Ecto neural progenitor cell (in vitro differentiated cells): ENCODE data around the gene GLI3.

Experiments used
- DNase-seq: peaks from one replicate; pipeline ENCODE4 v3.0.0-alpha.2; 2018; ENCODE audit warnings: low spot score

The GLI3 gene

DNA sequence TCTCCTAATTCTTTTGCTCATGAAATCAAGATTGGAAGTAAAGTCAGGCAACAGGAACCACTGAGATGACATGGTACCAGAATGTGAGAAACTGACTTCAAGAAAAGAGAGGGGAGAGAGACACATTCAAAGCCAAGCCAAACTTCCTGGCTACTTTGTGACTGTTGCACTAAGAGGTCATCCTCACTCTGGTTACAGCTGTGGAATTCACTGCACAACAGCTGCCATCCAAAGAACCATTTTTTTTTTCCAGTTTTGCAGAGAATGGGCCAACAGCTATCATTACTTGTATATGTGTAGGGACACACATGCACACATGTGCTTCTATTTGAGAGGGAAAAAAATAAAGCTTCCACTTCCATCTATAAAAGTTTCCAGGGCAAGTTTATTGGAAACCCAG is 203.5 kb downstream of the GLI3 start:
- DNase-seq: no peak

DNA sequence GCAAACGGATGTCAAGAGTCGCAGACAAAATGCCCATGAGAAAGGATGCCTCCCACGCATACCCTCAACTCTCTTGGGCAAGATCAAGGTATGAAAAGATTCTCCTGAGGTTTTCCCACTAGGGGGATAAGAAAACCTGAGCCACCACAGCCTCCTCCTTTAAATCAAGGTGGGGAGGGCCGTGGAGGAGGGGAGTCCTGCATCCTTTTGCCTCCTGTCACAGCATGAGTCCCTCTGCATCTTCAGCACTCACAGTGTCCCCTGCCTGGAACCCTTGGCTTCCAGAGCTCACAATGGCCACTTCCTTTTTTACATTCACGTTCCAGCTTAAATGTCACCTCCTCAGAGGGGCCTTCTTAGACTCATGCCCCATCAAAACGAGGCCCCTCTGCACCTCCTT is 207.6 kb downstream of the GLI3 start:
- DNase-seq: no peak

DNA sequence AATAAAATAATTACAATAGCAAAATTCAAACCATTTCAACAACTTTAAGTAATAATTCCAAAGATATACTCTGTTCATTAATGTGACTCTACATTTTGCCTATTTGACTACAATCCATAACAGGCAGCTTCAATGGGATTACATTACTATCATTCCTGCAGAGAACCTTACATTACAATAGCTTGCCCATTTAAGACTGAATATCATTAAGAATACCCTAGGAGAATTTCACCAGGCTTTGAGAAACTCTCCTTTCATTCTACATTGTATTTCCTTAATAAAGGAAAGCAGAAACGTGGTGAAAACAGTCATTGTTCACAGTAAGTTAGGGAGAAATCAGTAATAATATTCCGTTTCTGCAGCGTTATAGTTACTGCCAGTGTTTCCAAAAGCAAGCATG is 209.5 kb downstream of the GLI3 start:
- no peak for DNase-seq

DNA sequence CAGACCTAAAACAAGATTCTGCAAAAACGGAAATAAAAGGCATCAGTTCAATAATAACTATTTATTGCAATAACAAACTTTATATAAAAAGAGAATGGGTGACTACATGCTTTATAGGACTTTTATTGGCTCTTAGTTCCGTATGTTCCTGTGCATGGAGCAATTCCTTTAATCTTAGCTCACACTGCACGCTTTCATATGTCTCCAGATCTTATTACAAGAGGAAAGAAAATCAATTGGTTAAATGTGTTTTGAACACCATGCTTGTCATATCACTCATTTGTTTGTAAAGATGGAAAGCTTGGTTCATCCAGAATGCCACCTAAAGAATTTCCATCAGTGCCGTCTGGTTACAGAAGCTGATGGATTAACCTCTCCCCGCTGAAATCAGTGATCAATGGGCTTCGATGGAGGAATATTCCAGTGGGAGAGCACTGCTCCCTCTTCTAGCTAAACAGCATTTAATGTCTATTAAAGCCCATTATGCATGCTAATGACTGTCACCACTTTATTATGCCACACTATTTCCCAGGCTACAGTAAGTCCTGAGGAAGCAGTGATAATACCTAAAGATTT is 210.3 kb downstream of the GLI3 start:
- DNase-seq: no peak

DNA sequence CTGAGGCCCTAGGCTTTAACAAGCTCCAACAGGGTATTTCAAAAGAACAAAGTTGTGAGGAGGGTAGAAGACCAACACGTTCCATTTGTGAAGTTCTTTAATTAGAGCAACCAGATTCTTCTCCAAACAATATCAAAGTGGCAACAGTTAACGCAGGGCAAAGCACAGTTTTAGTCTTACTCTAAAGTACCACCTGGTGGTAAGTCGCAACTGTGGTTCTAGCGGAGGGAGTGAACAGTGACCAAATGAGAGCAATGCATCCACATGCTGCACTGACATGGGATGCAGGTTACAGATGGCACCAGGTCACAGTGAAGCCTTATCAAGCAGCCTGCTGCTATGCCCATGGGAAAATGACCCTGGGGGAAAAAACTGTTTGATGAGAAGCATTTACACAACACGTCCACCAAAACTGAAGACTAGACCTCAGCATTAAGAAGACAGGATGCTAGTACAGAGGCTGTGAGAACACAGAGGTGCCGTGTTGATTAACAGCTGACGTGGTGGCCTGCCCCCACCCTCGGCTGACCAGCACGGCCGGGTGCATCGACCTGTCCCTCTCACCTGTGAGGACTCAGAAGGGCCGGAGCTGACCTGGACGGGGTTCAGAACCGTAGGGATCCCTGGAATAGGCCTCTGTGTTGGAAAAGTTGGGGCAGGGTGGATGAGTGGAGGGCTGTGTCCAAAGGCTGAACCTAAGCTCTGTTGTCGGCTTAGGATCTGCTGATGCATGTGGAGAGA is 211.2 kb downstream of the GLI3 start:
- no peak for DNase-seq

DNA sequence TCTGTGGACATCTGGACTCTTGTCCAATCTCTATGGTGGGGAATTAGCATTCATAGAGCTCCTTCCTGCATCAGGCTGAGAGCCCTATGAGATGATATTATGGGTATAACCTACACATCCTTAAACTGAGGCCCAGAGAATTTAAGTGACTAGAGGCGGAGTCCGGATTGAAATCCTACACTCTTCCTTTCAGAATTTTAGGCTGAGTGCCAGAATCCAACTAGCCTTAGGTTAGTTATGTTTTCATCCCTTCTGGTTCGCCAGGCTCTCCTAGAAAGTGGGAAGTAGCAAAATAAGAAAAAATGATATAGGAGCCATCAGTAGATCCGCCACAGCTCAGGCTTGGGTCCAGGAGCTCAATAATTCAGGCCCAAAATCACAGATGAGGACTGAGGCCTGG is 212.5 kb downstream of the GLI3 start:
- DNase-seq: no peak

- DNase-seq: no peak
Observed at GRCh38 chr7:42023262-42023661, 213.7 kb downstream of the GLI3 start.

DNA sequence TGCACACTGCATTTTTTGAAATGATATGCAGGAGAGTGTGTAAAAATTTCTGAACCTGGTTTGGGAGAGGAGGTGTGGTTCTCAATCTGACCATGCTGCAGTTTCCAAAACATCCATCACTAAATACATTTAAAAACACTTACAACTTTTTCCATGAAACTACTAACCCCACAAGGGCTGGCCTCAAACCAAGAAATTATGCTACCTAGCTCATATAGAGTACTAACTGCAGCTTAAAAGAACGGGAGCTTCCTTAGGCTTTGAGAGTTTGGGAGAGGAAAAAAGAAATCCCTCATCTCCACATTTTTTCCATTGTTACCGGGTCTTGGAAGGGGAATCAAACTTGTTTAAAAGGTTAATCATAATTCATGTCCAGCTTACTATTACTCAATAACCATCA is 214.2 kb downstream of the GLI3 start:
- DNase-seq: no peak

DNA sequence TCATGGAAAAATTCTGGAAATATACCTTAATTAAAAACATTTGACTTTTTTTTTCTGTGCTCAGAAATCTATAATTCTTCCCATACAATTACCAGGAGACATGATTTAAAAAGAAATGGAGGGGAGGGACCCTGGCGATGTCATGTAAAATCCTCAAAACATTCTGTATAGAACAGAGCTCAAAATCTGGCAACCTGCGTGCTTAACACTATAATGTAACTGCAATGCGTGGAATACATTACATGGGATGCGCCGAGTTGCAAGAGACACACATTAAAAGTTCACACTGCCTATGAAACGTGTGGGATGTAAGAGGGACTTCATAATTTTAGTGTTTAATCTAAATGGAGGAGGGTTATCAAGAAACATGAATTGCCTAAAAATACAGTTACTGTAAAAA is 215.0 kb downstream of the GLI3 start:
- no peak for DNase-seq

DNA sequence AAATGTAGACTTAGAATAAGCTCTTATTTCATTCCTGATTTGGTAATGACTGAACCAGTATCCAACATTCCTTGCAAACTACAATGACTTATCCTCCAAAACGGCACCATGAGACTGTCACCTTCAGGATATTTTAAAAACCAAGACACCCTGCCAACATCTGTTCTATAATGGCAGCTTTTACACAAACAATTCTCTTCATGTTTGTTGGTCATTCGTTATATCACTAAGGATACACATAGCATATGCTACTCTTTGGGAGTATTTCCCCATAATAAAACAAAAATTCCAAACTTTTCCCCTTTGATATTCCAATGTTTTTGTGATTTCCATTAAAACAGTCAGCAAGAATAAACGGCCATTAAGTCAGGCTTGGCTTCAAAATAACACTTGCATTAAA is 215.4 kb downstream of the GLI3 start:
- no peak for DNase-seq

DNA sequence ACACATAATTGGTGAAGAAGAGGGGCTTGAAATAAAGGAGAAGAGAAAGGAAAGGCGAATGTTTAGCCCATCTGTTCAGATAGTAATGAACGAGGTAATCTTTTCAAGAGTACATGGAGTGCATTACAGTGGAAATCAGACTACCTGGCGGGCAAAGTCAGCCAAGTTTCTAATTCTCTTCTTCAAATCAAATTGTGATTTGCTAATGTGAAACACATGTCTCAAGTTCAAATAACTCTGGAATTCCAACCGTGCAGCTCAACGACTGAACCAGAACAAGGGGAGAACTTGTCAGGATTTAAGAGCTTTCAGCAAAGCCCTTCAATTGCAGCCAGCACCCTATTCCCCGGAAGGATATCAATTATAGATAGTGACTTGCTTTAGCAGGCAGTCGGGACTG is 216.9 kb downstream of the GLI3 start:
- DNase-seq: no peak

DNA sequence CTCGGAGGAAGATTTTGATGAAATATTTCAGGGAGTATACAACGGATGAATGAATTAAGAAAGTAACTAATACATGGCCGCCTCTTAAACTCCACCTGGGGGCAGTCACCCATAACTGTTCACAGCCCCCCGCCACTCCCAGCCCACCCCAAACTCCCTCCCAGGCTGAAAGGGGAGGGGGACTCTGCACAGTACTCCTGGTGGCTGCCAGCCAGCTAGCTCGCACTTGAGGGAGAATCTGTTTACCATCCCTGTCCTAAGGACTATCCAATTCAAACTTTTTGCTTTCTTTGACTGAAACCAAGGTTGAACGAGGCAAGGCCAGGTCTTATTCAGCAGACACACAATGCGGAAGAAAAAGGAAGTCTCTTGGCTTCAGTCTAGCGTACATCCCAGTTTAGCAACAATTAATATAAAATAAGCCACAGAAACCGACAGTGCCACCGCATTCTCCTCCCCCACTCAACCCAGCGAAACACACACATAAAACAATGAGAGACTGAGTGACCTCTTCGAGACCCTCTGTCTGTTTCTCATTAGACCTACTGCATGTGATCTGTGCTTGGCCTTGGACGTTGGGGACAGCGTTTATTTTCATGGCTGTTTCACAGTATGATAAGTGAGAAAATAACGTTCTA is 219.5 kb downstream of the GLI3 start:
- DNase-seq: no peak

DNA sequence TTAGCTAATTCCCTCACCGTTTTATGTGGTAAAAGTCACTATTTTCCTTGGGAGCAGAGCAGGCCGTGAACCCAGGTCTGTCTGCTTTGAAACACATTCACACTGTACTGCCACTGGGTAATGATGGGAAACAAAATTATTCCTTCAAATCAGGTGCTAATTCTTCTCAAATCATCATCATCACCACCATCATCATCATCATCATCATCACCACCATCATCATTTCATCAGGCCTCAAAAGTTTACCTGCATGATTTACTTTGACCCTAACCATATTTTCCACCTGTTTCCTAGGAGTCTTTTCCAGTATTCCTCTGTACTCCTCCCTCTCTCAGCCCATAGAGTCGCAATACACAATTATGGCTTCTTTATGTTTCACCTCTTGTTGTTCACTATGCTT is 220.5 kb downstream of the GLI3 start:
- DNase-seq: no peak

DNA sequence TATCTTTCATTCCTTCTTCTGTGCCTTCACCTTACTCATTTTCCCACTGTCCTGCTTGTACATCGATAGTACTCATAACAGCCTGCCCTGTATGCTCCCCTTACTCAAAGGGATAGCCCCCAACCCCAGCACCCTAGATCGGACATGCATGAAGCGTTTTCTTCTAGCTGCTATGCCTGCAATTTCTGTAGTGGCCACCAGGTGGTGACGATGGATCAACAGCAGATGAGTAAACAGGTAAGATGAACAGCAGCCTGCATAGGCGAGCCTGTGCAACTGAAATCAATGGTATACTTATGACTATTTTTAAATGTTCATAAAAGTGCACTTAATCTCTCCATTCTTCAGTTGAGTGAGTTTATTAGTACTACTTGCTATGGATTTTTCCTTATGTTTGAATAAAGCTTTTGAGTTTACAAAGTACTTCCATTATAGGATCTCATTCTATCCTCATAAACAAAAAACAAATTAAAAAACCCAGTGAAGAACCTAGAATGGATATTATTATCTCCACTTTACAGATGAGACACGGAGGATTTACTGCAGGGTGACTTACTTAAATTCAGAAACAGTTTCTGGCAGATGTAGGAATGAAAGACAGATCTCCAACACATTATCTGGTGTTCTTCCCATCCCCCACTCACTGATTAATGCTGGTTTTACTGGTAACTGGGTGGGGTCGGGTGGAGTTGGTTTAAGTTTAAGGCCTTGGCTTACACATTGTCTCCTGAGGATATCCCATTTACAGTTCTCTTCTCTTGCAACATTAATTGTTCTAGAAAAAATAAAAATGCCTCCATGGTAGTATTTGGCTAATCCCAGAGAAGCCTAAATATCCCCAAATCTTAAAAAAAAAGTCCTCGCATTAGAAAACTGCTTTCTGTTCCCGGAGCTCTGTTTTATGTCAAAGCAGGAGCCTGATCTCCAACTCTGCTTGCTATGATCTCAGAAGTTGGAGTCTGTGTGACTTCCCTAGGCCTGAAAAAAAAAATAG is 222.1 kb downstream of the GLI3 start:
- peak; percentile 61 for DNase-seq

- no peak for DNase-seq
Observed at GRCh38 chr7:42012786-42013360, 224.1 kb downstream of the GLI3 start.

- DNase-seq: no peak
Observed at GRCh38 chr7:42012313-42012712, 224.7 kb downstream of the GLI3 start.

DNA sequence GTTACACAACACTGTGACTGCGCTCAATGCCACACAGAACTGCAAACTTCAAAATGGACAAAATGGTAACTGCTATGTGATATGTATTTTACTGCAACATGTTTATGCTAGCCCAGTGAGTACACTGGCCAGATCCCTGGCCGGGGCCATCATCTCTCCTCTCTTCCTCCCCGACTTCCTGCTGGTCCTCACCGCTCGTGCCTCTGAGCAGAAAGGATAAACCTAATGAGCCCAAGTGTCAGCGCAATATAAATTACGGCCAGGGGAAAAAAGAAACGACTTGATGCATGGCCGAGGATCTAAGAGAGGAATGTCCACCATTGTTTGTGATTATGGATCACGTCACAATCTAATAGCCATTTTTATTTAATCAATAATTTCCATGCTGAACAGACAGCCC is 225.2 kb downstream of the GLI3 start:
- DNase-seq: no peak

DNA sequence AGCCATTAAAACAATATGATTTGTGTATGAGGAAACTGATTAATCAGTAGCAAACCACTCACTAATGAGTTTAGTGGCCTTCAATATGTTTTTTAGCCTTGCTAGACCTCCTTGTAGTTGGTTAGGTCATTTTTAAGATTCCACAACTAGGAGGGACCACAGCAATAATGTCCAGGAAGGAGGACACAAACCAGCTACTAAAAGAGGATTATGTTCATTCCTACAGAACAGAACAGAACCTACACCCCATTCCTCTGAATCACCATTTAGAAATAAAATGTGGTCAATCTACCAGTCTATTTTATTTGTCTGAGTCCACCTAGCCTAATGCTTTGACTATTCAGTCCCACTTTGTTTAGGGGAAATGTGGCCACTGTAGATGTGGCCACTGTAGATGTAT is 226.3 kb downstream of the GLI3 start:
- DNase-seq: no peak

GRCh38 chr7:42006801-42007513 is 230.1 kb downstream of the GLI3 start:
- no peak for DNase-seq

DNA sequence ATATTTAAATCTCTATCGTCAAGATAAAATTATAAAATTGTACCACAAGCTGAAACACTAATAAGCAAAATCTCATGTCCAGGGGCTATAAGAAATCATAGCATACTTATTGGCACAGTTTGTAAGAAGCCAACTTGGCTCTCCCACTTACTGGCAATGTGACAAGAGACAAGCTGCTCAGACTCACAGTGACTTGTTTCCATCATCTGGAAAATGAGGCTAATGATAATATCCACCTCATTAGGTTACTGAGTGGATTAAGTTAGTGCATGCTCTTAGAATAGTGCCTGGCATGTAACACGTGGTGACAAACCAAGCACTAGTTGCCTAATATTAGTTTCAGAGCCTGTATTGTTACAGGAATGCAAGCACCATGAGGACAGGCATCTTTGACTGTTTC is 234.4 kb downstream of the GLI3 start:
- DNase-seq: no peak

- no peak for DNase-seq
Observed at GRCh38 chr7:41999736-42000283, 237.2 kb downstream of the GLI3 start.
